Activated CD4-positive, alpha-beta T cell treated with anti-CD3 and anti-CD28 coated beads for 24 hours (primary cell): ENCODE results near the gene PDE6A.
"Not testable (repeated sequence)": the region's sequence is repeated elsewhere in the genome, so short reads cannot be mapped to it uniquely, and the experiment has no call there.

Experiments used
- DNase-seq, 2 donors: peaks; one replicate each; pipeline ENCODE4 v3.0.0-alpha.2; 2020; ENCODE audit warnings: low read depth in 2 of 2

PDE6A gene

GRCh38 chr5:149865746-149866145 is 78.8 kb downstream of the PDE6A start:
- no peak for DNase-seq

- no peak for DNase-seq
These were observed 80.8 kb downstream of the PDE6A start for GRCh38 chr5:149863830-149864229.

- DNase-seq = no peak
These were observed 81.4 kb downstream of the PDE6A start for GRCh38 chr5:149863176-149863575.

GRCh38 chr5:149860801-149861322 is 83.7 kb downstream of the PDE6A start:
- no peak for DNase-seq

GRCh38 chr5:149859746-149860145 is 84.8 kb downstream of the PDE6A start:
- DNase-seq = no peak

- DNase-seq = not testable (repeated sequence)
These were observed 86.1 kb downstream of the PDE6A start for GRCh38 chr5:149858481-149858880.

GRCh38 chr5:149857499-149857898 is 87.1 kb downstream of the PDE6A start:
- DNase-seq = no peak

- no peak for DNase-seq
These were observed 89.2 kb downstream of the PDE6A start for GRCh38 chr5:149855366-149855765.

GRCh38 chr5:149854866-149855265 is 89.7 kb downstream of the PDE6A start:
- DNase-seq = no peak

- no peak for DNase-seq
These were observed 90.9 kb downstream of the PDE6A start for GRCh38 chr5:149853701-149854100.

GRCh38 chr5:149853331-149853648 is 91.3 kb downstream of the PDE6A start:
- no peak for DNase-seq

GRCh38 chr5:149852641-149853330 is 91.8 kb downstream of the PDE6A start:
- peak; percentile 16 to 26 for DNase-seq

- DNase-seq = no peak
These were observed 93.4 kb downstream of the PDE6A start for GRCh38 chr5:149851211-149851610.

- DNase-seq = no peak
These were observed 94.4 kb downstream of the PDE6A start for GRCh38 chr5:149849966-149850910.

GRCh38 chr5:149849280-149849965 is 95.2 kb downstream of the PDE6A start:
- DNase-seq = no peak

- DNase-seq = no peak
These were observed 97.0 kb downstream of the PDE6A start for GRCh38 chr5:149847611-149848010.

- no peak for DNase-seq
These were observed 98.6 kb downstream of the PDE6A start for GRCh38 chr5:149846021-149846420.

- DNase-seq = no peak
These were observed 99.0 kb downstream of the PDE6A start for GRCh38 chr5:149845601-149846000.

GRCh38 chr5:149841851-149842793 is 102.5 kb downstream of the PDE6A start:
- no peak for DNase-seq

GRCh38 chr5:149840226-149840825 is 104.3 kb downstream of the PDE6A start:
- DNase-seq = no peak

GRCh38 chr5:149839761-149840160 is 104.8 kb downstream of the PDE6A start:
- DNase-seq = no peak
